Measurements from ENCODE around the gene LGALS12.

Gene LGALS12

GRCh38 chr11:63492441-63492840 lies 13.4 kb upstream of the LGALS12 start:
- TF ChIP-seq, protein P1, sequence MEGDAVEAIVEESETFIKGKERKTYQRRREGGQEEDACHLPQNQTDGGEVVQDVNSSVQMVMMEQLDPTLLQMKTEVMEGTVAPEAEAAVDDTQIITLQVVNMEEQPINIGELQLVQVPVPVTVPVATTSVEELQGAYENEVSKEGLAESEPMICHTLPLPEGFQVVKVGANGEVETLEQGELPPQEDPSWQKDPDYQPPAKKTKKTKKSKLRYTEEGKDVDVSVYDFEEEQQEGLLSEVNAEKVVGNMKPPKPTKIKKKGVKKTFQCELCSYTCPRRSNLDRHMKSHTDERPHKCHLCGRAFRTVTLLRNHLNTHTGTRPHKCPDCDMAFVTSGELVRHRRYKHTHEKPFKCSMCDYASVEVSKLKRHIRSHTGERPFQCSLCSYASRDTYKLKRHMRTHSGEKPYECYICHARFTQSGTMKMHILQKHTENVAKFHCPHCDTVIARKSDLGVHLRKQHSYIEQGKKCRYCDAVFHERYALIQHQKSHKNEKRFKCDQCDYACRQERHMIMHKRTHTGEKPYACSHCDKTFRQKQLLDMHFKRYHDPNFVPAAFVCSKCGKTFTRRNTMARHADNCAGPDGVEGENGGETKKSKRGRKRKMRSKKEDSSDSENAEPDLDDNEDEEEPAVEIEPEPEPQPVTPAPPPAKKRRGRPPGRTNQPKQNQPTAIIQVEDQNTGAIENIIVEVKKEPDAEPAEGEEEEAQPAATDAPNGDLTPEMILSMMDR (IDR thresholded peaks at IDR 0.05; ENCODE audit: low read depth, low read length): no peak
- H3K4me3 ChIP-seq (ENCODE audit: low read depth, low read length): no peak overlapping the region

DNA sequence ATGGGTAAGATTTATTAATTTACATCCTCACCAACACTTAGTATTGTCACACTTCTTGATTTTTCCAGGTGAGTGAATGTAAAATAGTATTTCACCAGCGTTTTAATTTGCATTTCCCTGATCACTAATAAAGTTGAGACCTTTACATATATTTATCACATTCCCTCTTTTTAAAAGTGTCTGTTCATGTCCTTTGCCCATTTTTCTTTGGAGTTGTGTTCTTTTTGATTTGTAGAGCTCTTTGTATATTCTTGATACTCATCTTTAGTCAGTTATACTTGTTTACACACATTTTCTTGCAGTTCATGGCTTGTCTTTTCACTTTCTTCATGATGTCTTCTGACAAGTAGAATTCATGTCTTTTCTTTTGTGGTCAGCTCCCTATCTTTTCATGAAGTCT lies 12.8 kb upstream of the LGALS12 start:
- TF ChIP-seq, protein P1 (IDR thresholded peaks at IDR 0.05; ENCODE audit: low read depth, low read length): no peak

DNA sequence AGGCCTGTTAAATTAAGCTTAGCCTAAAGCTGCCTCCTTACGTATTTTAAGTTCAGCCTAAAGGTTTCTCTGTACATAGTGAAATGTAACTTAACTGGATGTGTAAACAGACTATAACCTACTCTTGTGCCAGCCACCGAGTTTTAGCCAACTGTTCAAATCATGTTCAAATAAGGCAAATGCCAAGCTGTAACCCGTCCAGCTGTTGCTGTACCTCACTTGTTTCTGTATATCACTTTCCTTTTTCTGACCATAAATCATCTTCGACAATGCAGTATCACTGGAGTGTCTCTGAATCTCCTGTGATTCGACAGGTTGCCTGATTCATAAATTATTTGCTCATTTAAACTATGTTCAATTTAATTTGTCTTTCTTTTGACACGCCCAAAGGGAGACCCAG lies 10.9 kb upstream of the LGALS12 start:
- TF ChIP-seq, protein P1 (IDR thresholded peaks at IDR 0.05; ENCODE audit: low read depth, low read length): no peak
- H3K4me3 ChIP-seq (ENCODE audit: low read depth, low read length): no peak overlapping the region

More for the DNA sequence above, 12.8 kb upstream of the LGALS12 start:
- no peak overlapping the region for H3K4me3 ChIP-seq (ENCODE audit: low read depth, low read length)

DNA sequence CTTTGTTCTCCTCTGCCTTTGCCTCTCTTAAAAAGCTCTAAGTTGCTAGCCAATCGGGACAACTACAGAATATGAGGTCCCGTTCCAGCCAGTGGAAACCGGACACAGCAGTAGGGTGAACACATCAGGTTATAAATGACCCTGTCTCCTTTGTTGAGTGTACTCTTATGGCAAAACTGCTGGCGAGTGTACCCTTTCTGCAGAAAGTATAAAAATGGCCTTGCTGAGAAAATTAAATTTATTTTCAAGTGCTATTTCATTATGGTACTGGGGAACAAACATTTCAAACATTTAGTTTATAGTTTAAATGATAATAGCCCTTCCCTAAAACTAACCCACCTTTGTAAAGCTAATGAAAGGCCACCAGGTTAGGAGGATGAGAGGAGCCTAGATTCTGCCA lies 6.0 kb upstream of the LGALS12 start:
- H3K4me3 ChIP-seq (ENCODE audit: low read depth, low read length): no peak overlapping the region

GRCh38 chr11:63501236-63501635 lies 4.6 kb upstream of the LGALS12 start:
- no peak overlapping the region for H3K4me3 ChIP-seq (ENCODE audit: low read depth, low read length)
- TF ChIP-seq, protein P1 (IDR thresholded peaks at IDR 0.05; ENCODE audit: low read depth, low read length): no peak

More for the DNA sequence above, 6.0 kb upstream of the LGALS12 start:
- TF ChIP-seq, protein P1 (IDR thresholded peaks at IDR 0.05; ENCODE audit: low read depth, low read length): no peak

- H3K4me3 ChIP-seq (ENCODE audit: low read depth, low read length): no peak overlapping the region
- TF ChIP-seq, protein P1 (IDR thresholded peaks at IDR 0.05; ENCODE audit: low read depth, low read length): no peak
These were observed 3.5 kb upstream of the LGALS12 start for GRCh38 chr11:63502252-63502820.

DNA sequence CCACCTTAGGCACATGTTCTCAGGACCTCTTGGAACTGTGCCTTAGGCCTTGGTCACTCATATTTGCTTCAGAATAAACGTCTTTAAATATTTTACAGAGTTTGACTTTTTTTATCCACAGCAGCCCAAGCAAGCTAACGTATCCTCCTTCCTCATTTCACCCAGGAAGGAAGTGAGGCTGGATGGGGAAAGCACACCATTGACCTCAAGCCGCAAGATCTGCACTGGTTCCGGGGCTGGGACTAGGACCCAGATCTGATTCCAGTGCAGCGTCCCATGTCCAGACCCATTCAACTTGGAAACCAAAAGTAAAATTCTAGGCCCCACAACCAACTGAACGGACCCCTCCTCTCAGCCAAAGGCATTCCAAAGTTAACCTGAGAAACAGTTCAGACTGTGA lies 2.4 kb upstream of the LGALS12 start:
- TF ChIP-seq, protein P1 (IDR thresholded peaks at IDR 0.05; ENCODE audit: low read depth, low read length): no peak

More for the DNA sequence above, 2.4 kb upstream of the LGALS12 start:
- no peak overlapping the region for H3K4me3 ChIP-seq (ENCODE audit: low read depth, low read length)

All from WI38 (cell line).